HK-2 (cell line): ENCODE measurements around the gene CYP46A1.

ENCODE experiments used
- DNase-seq: peaks from one replicate; pipeline ENCODE4 v3.0.0-alpha.2; 2018; ENCODE audit not compliant: unreplicated experiment

The CYP46A1 gene

GRCh38 chr14:99742509-99743487 lies 58.7 kb downstream of the CYP46A1 start:
- DNase-seq, result no peak

GRCh38 chr14:99744199-99744872 lies 60.2 kb downstream of the CYP46A1 start:
- DNase-seq, result no peak

- no peak for DNase-seq
Observed at GRCh38 chr14:99744873-99745224, 60.8 kb downstream of the CYP46A1 start.

GRCh38 chr14:99745307-99745951 lies 61.3 kb downstream of the CYP46A1 start:
- no peak for DNase-seq

- no peak for DNase-seq
Observed at GRCh38 chr14:99747167-99747566, 63.1 kb downstream of the CYP46A1 start.

- DNase-seq, result no peak
Observed at GRCh38 chr14:99747582-99748330, 63.7 kb downstream of the CYP46A1 start.

- no peak for DNase-seq
Observed at GRCh38 chr14:99748529-99748928, 64.4 kb downstream of the CYP46A1 start.

GRCh38 chr14:99749142-99749541 lies 65.0 kb downstream of the CYP46A1 start:
- DNase-seq, result no peak

- no peak for DNase-seq
Observed at GRCh38 chr14:99749763-99750715, 65.9 kb downstream of the CYP46A1 start.

GRCh38 chr14:99750746-99751450 lies 66.8 kb downstream of the CYP46A1 start:
- DNase-seq, result no peak

GRCh38 chr14:99751539-99752485 lies 67.7 kb downstream of the CYP46A1 start:
- no peak for DNase-seq

GRCh38 chr14:99752486-99753121 lies 68.5 kb downstream of the CYP46A1 start:
- no peak for DNase-seq

- no peak for DNase-seq
Observed at GRCh38 chr14:99753225-99754140, 69.4 kb downstream of the CYP46A1 start.

GRCh38 chr14:99754141-99755067 lies 70.3 kb downstream of the CYP46A1 start:
- no peak for DNase-seq

- DNase-seq, result no peak
Observed at GRCh38 chr14:99755068-99755405, 70.9 kb downstream of the CYP46A1 start.
